CD14-positive monocyte (primary cell): ENCODE measurements around the gene HEBP1. TPM values are rescaled to one million over a fixed set of nuclear protein-coding genes. Genes with fewer than 3 reads are reported as not detected.

Experiments
- DNase-seq, 3 donors: peaks; one replicate each; pipeline ENCODE4 v3.0.0-alpha.2; 2011 to 2022
- H2AFZ ChIP-seq: 2 replicates; pipeline ENCODE4 v1.6.0; 2012; ENCODE audit warnings: mild to moderate bottlenecking, low read depth, low read length, inconsistent platforms; ENCODE audit not compliant: insufficient read depth, poor library complexity, severe bottlenecking
- H3K27ac ChIP-seq, 2 donors: 1 replicate in 1 of 2; 2 replicates in 1 of 2; pipeline ENCODE4 v1.5.1; 2012 to 2013; ENCODE audit warnings: low read length in 2 of 2, control low read depth in 1 of 2, inconsistent platforms in 1 of 2, low read depth in 1 of 2, mild to moderate bottlenecking in 1 of 2
- H3K27me3 ChIP-seq, 2 donors: one replicate each; pipeline versions ENCODE4 v1.6.0 to v1.6.1; 2011 to 2013; ENCODE audit warnings: low read length in 2 of 2; ENCODE audit not compliant: control insufficient read depth in 2 of 2, insufficient read depth in 2 of 2
- H3K36me3 ChIP-seq, 2 donors: replicated peaks in 1 of 2; 1 replicate in 1 of 2; 2 replicates in 1 of 2; pipeline versions ENCODE4 v1.5.1 to v1.6.1; 2012 to 2013; ENCODE audit warnings: low read length in 2 of 2, control low read depth in 1 of 2, inconsistent platforms in 1 of 2, mild to moderate bottlenecking in 1 of 2; ENCODE audit not compliant: insufficient read depth in 2 of 2, control insufficient read depth in 1 of 2
- H3K4me1 ChIP-seq, 2 donors: 1 replicate in 1 of 2; 2 replicates in 1 of 2; pipeline versions ENCODE4 v1.5.1 to v1.6.1; 2012 to 2013; ENCODE audit warnings: low read length in 2 of 2, control low read depth in 1 of 2, inconsistent platforms in 1 of 2, mild to moderate bottlenecking in 1 of 2, moderate library complexity in 1 of 2; ENCODE audit not compliant: insufficient read depth in 2 of 2, control insufficient read depth in 1 of 2
- H3K4me2 ChIP-seq: replicated peaks from 2 replicates; pipeline ENCODE3; 2012; ENCODE audit warnings: low read length, moderate library complexity, mild to moderate bottlenecking; ENCODE audit not compliant: poor library complexity, severe bottlenecking; ENCODE audit errors: extremely low read depth
- H3K4me3 ChIP-seq, 3 experiments: fragments of 200-600 bp in 1 of 3; sonication (generic) in 1 of 3; replicated peaks in 1 of 3; 1 replicate in 2 of 3; 2 replicates in 1 of 3; pipeline ENCODE4 v1.5.1; 2011 to 2013; ENCODE audit warnings: low read length in 3 of 3, mild to moderate bottlenecking in 3 of 3, control low read depth in 2 of 3, low read depth in 2 of 3, inconsistent platforms in 1 of 3, moderate library complexity in 1 of 3
- H3K79me2 ChIP-seq: 2 replicates; pipeline ENCODE4 v1.6.0; 2012; ENCODE audit warnings: mild to moderate bottlenecking, control low read depth, inconsistent platforms, low read length, moderate library complexity; ENCODE audit not compliant: insufficient read depth
- H3K9ac ChIP-seq: 2 replicates; pipeline ENCODE4 v1.6.0; 2017; ENCODE audit warnings: low read length, mild to moderate bottlenecking; ENCODE audit not compliant: insufficient read depth, poor library complexity, severe bottlenecking
- H3K9me3 ChIP-seq, 2 donors: replicated peaks in 1 of 2; 1 replicate in 1 of 2; 2 replicates in 1 of 2; pipeline versions ENCODE4 v1.5.1 to v1.6.1; 2012 to 2013; ENCODE audit warnings: low read length in 2 of 2, control low read depth in 1 of 2; ENCODE audit not compliant: control insufficient read depth in 1 of 2, insufficient read depth in 1 of 2
- H4K20me1 ChIP-seq: 2 replicates; pipeline ENCODE4 v1.6.0; 2012; ENCODE audit warnings: mild to moderate bottlenecking, low read length, control low read depth, moderate library complexity; ENCODE audit not compliant: insufficient read depth
- H3K27ac Mint-ChIP-seq, 7 donors: one replicate each; pipeline ENCODE4 v1.8.0; 2020; ENCODE audit warnings: mild to moderate bottlenecking in 7 of 7, mixed read lengths in 7 of 7, moderate library complexity in 6 of 7, inconsistent platforms in 2 of 7
- H3K27me3 Mint-ChIP-seq, 3 donors: one replicate each; pipeline ENCODE4 v1.8.0; 2021 to 2022; ENCODE audit warnings: low read depth in 3 of 3, mild to moderate bottlenecking in 3 of 3, mixed read lengths in 3 of 3, moderate library complexity in 3 of 3, inconsistent platforms in 1 of 3
- H3K36me3 Mint-ChIP-seq, 2 donors: one replicate each; pipeline ENCODE4 v1.8.0; 2020; ENCODE audit warnings: mixed read lengths in 2 of 2, inconsistent platforms in 1 of 2, mild to moderate bottlenecking in 1 of 2
- H3K4me1 Mint-ChIP-seq: one replicate; pipeline ENCODE4 v1.8.0; 2020; ENCODE audit warnings: mild to moderate bottlenecking, mixed read lengths
- H3K4me3 Mint-ChIP-seq, 2 donors: one replicate each; pipeline ENCODE4 v1.8.0; 2020; ENCODE audit warnings: mild to moderate bottlenecking in 2 of 2, mixed read lengths in 2 of 2, moderate library complexity in 1 of 2
- H3K9me3 Mint-ChIP-seq, 7 donors: one replicate each; pipeline ENCODE4 v1.8.0; 2020 to 2022; ENCODE audit warnings: mixed read lengths in 7 of 7, mild to moderate bottlenecking in 6 of 7, moderate library complexity in 6 of 7, inconsistent platforms in 2 of 7
- WGBS: methylation state at CpG from one replicate; pipeline ENCODE4 v1.1.5; 2013; ENCODE audit warnings: missing lambda C conversion rate; ENCODE audit not compliant: insufficient coverage; 5-methylcytosine and 5-hydroxymethylcytosine counted together
- intact Hi-C, 2 donors: fragments of 100-400 bp; cut with micrococcal nuclease; formaldehyde crosslinking; loops; one replicate each; pipeline versions ENCODE4 v1.15.0 to v1.15.1; 2023
- polyA plus RNA-seq, 3 donors: library from polyadenylated mRNA; depleted of rRNA in 1 of 3; unstranded in 2 of 3; stranded (reverse) in 1 of 3; fragments of 300-500 nt in 2 of 3; fragments of >200 nt in 1 of 3; fragmentation: Illumina TruSeq in 2 of 3; gene quantifications; 1 replicate in 2 of 3; 2 replicates in 1 of 3; pipeline ENCODE4 v1.2.3, GENCODE V29; 2012 to 2021
- TF ChIP-seq, protein P1 (sequence below): fragments of 200-600 bp; IDR thresholded peaks from one replicate; pipeline ENCODE4 v1.8.0; 2022; ENCODE audit warnings: antibody characterized with exemption, mild to moderate bottlenecking

HEBP1 gene
- polyA plus RNA-seq, 3 donors: 33.4 to 89.3 (median 71.3) TPM

DNA sequence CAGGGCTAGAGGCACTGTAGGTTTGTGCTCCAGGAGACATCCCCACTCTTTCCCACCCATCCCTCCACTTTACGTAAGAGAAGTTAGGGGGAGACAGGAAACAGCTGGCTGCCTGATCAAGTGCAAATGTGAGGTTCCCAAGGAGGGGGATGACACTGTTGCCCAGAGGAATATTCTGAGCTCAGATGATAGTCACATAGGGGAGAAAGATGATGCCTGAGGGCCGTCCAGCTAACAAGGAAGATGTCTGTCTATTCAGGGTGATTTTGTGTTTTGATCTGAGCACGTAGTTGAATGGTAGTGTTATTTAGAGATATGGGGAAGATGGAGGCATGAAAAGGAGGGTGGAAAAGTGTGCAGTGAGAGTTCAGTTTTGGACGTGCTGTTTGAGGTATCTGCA, 34.2 kb downstream of the HEBP1 start:
- peaks cover 7 to 9% of the 10 kb centered on the region in 2 donors for H3K4me1 ChIP-seq
- no peak for DNase-seq
- H3K36me3 ChIP-seq: peaks cover 0 to 7% of the 10 kb centered on the region in 2 donors
- H2AFZ ChIP-seq: no peak overlapping the region
- H3K4me1 Mint-ChIP-seq: peaks cover 10% of the 10 kb centered on the region
- no peak overlapping the region for H3K27ac Mint-ChIP-seq
- WGBS: 76% methylated on average over 2 of the region's 4 CpGs
- H3K4me3 Mint-ChIP-seq: no peak overlapping the region
- no peaks in the 10 kb centered on the region for H3K79me2 ChIP-seq
- no peaks in the 10 kb centered on the region for H3K27me3 ChIP-seq
- no peak overlapping the region for H3K9ac ChIP-seq
- no peak overlapping the region for H3K4me3 ChIP-seq
- no peak overlapping the region for H3K27ac ChIP-seq
- intact Hi-C loops: no loop called here
- no peak overlapping the region for H3K4me2 ChIP-seq
- H3K9me3 ChIP-seq: no peaks in the 10 kb centered on the region
- H3K27me3 Mint-ChIP-seq: peaks cover 0 to 2% (median 1%) of the 10 kb centered on the region in 3 donors
- no peaks in the 10 kb centered on the region for H4K20me1 ChIP-seq
- H3K36me3 Mint-ChIP-seq: peaks cover 17 to 24% of the 10 kb centered on the region in 2 donors
- TF ChIP-seq, protein P1, sequence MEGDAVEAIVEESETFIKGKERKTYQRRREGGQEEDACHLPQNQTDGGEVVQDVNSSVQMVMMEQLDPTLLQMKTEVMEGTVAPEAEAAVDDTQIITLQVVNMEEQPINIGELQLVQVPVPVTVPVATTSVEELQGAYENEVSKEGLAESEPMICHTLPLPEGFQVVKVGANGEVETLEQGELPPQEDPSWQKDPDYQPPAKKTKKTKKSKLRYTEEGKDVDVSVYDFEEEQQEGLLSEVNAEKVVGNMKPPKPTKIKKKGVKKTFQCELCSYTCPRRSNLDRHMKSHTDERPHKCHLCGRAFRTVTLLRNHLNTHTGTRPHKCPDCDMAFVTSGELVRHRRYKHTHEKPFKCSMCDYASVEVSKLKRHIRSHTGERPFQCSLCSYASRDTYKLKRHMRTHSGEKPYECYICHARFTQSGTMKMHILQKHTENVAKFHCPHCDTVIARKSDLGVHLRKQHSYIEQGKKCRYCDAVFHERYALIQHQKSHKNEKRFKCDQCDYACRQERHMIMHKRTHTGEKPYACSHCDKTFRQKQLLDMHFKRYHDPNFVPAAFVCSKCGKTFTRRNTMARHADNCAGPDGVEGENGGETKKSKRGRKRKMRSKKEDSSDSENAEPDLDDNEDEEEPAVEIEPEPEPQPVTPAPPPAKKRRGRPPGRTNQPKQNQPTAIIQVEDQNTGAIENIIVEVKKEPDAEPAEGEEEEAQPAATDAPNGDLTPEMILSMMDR: no peak
- peaks cover 0 to 2% (median 0%) of the 10 kb centered on the region in 7 donors for H3K9me3 Mint-ChIP-seq

DNA sequence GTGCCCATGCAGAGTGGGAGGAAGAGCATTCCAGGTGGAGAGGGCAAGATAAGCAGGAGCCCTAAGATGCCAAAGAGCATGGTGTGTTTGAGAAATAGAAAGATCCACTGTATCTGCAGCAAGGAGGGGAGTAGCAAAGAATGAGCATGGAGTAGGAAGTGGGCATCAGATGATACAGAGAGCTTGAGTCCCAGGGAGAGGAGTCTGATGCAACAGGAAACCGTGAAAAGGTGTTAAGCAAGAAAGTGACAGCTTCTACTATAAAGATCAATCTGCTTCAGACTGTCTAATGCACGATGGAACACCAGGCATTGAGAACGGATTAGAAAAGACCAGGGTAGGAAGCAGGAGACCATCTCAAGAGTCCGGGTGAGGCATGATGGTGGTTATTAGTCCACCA, 35.8 kb downstream of the HEBP1 start:
- peaks cover 11 to 18% of the 10 kb centered on the region in 2 donors for H3K36me3 Mint-ChIP-seq
- peaks cover 7 to 9% of the 10 kb centered on the region in 2 donors for H3K4me1 ChIP-seq
- 61% methylated on average over 2 of the region's 4 CpGs for WGBS
- no peak overlapping the region for H3K4me3 Mint-ChIP-seq
- no peak for DNase-seq
- no peaks in the 10 kb centered on the region for H3K27me3 ChIP-seq
- no peaks in the 10 kb centered on the region for H4K20me1 ChIP-seq
- H3K4me1 Mint-ChIP-seq: peaks cover 10% of the 10 kb centered on the region
- H3K27me3 Mint-ChIP-seq: peaks cover 1 to 3% (median 2%) of the 10 kb centered on the region in 3 donors
- H3K4me2 ChIP-seq: no peak overlapping the region
- intact Hi-C loops: no loop called here
- H3K9ac ChIP-seq: no peak overlapping the region
- no peak overlapping the region for H2AFZ ChIP-seq
- no peaks in the 10 kb centered on the region for H3K79me2 ChIP-seq
- peak overlapping the region in 2 of 7 donors; percentile 26 to 31 for H3K27ac Mint-ChIP-seq
- no peak overlapping the region for H3K27ac ChIP-seq
- H3K4me3 ChIP-seq: no peak overlapping the region
- no peaks in the 10 kb centered on the region for H3K36me3 ChIP-seq
- TF ChIP-seq, protein P1: no peak
- no peaks in the 10 kb centered on the region for H3K9me3 ChIP-seq
- H3K9me3 Mint-ChIP-seq: peaks cover 0 to 2% (median 0%) of the 10 kb centered on the region in 7 donors
